Parathyroid adenoma (tissue), 2 donors: ENCODE results near the gene NLRP3.

Source experiments
- H2AFZ ChIP-seq: fragments of 300-600 bp; sonication (generic); one replicate; pipeline ENCODE4 v1.7.0; 2017; ENCODE audit warnings: antibody characterized with exemption, mild to moderate bottlenecking
- H3K27ac ChIP-seq: fragments of 300-600 bp; sonication (generic); one replicate; pipeline ENCODE4 v1.7.0; 2017
- H3K27me3 ChIP-seq: fragments of 300-600 bp; sonication (generic); one replicate; pipeline ENCODE4 v1.7.0; 2017; ENCODE audit warnings: low read length; ENCODE audit not compliant: control insufficient read depth, insufficient read depth
- H3K36me3 ChIP-seq: fragments of 300-600 bp; sonication (generic); one replicate; pipeline ENCODE4 v1.7.0; 2017; ENCODE audit warnings: low read length; ENCODE audit not compliant: control insufficient read depth, insufficient read depth
- H3K4me1 ChIP-seq: fragments of 300-600 bp; sonication (generic); one replicate; pipeline ENCODE4 v1.7.0; 2017; ENCODE audit warnings: control low read depth
- H3K4me2 ChIP-seq: fragments of 300-600 bp; sonication (generic); one replicate; pipeline ENCODE4 v1.7.0; 2017; ENCODE audit warnings: low read length
- H3K4me3 ChIP-seq: fragments of 300-600 bp; sonication (generic); one replicate; pipeline ENCODE4 v1.7.0; 2017; ENCODE audit warnings: low read depth, low read length
- H3K79me2 ChIP-seq: fragments of 300-600 bp; sonication (generic); one replicate; pipeline ENCODE4 v1.7.0; 2017; ENCODE audit warnings: control low read depth
- H3K9ac ChIP-seq: fragments of 300-600 bp; sonication (generic); one replicate; pipeline ENCODE4 v1.7.0; 2017; ENCODE audit warnings: mild to moderate bottlenecking
- H3K9me3 ChIP-seq: fragments of 300-600 bp; sonication (generic); one replicate; pipeline ENCODE4 v1.7.0; 2017; ENCODE audit warnings: low read length; ENCODE audit not compliant: control insufficient read depth
- TF ChIP-seq, protein P1 (sequence below): fragments of 300-600 bp; sonication (generic); IDR thresholded peaks from one replicate; pipeline ENCODE4 v1.7.0; 2017; ENCODE audit warnings: antibody characterized with exemption, mild to moderate bottlenecking
- donor health status: primary hyperparathyroidism.

The NLRP3 gene

DNA sequence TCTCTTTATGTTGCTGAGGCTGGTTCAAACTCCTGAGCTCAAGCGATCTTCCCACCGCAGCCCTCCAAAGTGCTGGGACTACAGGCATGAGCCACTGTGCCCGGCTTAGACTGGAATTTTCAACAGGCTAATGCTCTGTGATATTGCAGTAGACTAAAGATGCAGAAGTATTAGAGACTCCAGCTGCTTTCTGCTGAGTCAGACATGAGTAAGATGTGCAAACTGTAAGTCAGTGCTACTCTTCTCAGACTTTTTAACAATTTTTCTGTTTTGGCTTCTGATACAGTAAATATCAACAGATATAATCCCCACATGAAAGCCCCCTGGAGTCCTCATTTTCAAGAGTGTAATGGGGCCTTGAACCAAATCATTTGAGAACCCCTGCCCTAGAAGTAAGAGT, 29.3 kb upstream of the NLRP3 start:
- Histone ChIP-seq H3K4me3 (no peak overlapping the region), H3K4me1 (no peaks in the 10 kb centered on the region), H3K27ac (no peak overlapping the region), H3K9ac (no peak overlapping the region), H3K36me3 (no peaks in the 10 kb centered on the region), H3K9me3 (no peaks in the 10 kb centered on the region), H2AFZ (no peak overlapping the region), H3K79me2 (no peaks in the 10 kb centered on the region), H3K4me2 (no peak overlapping the region), H3K27me3 (no peaks in the 10 kb centered on the region)
- TF ChIP-seq, protein P1, sequence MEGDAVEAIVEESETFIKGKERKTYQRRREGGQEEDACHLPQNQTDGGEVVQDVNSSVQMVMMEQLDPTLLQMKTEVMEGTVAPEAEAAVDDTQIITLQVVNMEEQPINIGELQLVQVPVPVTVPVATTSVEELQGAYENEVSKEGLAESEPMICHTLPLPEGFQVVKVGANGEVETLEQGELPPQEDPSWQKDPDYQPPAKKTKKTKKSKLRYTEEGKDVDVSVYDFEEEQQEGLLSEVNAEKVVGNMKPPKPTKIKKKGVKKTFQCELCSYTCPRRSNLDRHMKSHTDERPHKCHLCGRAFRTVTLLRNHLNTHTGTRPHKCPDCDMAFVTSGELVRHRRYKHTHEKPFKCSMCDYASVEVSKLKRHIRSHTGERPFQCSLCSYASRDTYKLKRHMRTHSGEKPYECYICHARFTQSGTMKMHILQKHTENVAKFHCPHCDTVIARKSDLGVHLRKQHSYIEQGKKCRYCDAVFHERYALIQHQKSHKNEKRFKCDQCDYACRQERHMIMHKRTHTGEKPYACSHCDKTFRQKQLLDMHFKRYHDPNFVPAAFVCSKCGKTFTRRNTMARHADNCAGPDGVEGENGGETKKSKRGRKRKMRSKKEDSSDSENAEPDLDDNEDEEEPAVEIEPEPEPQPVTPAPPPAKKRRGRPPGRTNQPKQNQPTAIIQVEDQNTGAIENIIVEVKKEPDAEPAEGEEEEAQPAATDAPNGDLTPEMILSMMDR, result no peak

DNA sequence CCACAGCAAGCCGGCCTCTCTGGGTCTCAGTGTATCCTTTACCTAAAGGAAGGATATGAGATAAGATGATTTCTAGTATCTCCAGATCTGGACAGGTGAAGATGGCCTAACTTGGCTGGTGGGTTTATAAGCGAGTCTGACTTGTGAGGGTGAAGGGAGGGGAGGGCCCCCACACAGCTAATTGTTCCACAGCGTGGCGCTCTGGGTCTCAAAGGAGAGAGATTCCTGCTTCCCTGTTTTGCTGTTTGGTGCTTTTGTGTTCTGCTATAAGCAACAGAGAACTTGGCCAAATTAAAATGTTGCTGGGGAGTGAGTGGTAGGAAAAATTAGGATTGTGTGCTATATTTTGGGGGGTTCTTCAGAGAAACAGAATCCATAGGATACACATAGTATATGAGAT, 28.9 kb upstream of the NLRP3 start:
- Histone ChIP-seq H3K79me2 (no peaks in the 10 kb centered on the region), H3K4me2 (no peak overlapping the region), H3K36me3 (no peaks in the 10 kb centered on the region), H3K4me3 (no peak overlapping the region), H2AFZ (no peak overlapping the region), H3K27ac (no peak overlapping the region), H3K4me1 (no peaks in the 10 kb centered on the region), H3K9me3 (no peaks in the 10 kb centered on the region), H3K27me3 (no peaks in the 10 kb centered on the region), H3K9ac (no peak overlapping the region)
- TF ChIP-seq, protein P1, result no peak

DNA sequence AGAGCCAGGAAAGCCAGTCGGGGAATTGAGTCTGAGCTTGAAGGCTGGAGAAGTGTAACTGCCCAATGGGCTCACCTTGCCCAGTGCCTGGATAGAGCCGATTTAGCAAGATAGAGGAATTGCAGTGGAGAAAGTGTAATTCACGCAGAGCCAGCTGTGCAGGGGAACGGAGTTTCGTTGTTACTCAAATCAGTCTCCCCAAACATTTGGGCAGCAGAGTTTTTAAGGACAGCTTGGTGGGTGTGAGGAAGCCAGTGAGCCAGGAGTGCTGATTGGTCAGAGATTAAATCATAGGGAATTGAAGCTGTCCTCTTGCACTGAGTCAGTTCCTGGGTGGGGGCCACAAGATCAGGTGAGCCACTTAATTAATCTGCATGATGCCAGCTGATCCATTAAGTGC, 28.4 kb upstream of the NLRP3 start:
- no peaks in the 10 kb centered on the region for H3K36me3 ChIP-seq
- H3K27me3 ChIP-seq, result no peaks in the 10 kb centered on the region
- no peak overlapping the region for H3K27ac ChIP-seq
- no peaks in the 10 kb centered on the region for H3K4me1 ChIP-seq
- H3K79me2 ChIP-seq, result no peaks in the 10 kb centered on the region
- no peak overlapping the region for H3K4me3 ChIP-seq
- H3K9me3 ChIP-seq, result no peaks in the 10 kb centered on the region
- H3K9ac ChIP-seq, result no peak overlapping the region
- TF ChIP-seq, protein P1, result no peak
- no peak overlapping the region for H3K4me2 ChIP-seq
- no peak overlapping the region for H2AFZ ChIP-seq

DNA sequence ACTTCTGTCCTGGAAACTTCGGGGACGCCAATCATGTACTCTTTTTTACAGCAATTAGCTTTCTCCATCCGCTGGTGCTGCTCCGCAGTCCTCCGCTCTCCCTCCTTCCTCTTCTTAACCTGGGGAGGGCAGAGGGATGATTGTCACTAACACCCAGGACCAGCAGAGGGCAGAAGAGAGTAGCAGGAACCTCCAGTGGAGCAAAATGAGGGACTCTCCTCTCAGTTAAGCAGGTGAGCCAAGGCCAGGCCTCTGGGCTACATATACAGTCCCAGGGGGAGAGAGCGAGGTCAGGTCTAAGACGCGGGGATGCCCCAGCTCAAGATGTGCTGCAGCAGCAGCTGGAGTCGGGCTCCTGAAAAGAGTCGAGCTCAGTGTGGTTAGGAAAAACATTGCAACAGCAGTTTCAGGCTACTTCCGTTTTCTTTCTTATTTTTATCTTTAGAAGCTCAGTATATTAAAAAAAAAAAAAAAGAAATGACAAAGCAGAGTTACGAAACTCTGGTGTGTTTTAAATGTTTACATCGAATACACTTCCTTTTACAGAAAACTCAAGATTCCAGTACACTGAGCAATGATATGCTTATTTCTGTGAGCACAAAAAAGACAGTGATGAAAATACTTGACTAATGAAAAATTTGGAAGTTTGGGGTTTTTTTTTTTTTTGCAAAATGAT, 25.7 kb upstream of the NLRP3 start:
- no peaks in the 10 kb centered on the region for H3K9me3 ChIP-seq
- no peaks in the 10 kb centered on the region for H3K79me2 ChIP-seq
- no peaks in the 10 kb centered on the region for H3K27me3 ChIP-seq
- H2AFZ ChIP-seq, result peak overlapping the region; percentile 70
- no peaks in the 10 kb centered on the region for H3K36me3 ChIP-seq
- no peak overlapping the region for H3K27ac ChIP-seq
- TF ChIP-seq, protein P1, result peak; percentile 76
- H3K4me1 ChIP-seq, result no peaks in the 10 kb centered on the region
- H3K4me3 ChIP-seq, result peak overlapping the region; percentile 26
- no peak overlapping the region for H3K9ac ChIP-seq
- peak overlapping the region; percentile 60 for H3K4me2 ChIP-seq

DNA sequence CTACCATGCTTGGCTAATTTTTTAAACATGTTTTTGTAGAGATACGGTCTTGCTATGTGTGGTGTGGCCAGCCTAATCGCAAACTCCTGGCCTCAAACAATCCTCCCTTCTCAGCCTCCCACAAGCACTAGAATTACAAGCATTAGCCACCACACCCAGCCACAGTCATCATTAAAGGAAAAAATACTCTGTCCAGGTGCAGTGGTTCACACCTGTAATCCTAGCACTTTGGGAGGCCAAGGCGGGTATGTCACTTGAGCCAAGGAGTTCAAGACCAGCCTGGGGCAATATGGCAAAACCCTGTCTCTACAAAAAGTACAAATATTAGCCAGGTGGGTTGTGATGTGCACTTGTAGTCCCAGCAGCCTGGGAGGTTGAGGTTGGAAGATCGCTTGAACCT, 25.0 kb upstream of the NLRP3 start:
- Histone ChIP-seq H3K79me2 (no peaks in the 10 kb centered on the region), H3K27ac (no peak overlapping the region), H3K4me1 (no peaks in the 10 kb centered on the region), H3K9ac (no peak overlapping the region), H3K4me2 (no peak overlapping the region), H3K27me3 (no peaks in the 10 kb centered on the region), H3K4me3 (no peak overlapping the region), H2AFZ (no peak overlapping the region), H3K36me3 (no peaks in the 10 kb centered on the region), H3K9me3 (no peaks in the 10 kb centered on the region)
- TF ChIP-seq, protein P1, result no peak
